Esophagus mucosa (tissue), 1 donor: ENCODE measurements around the gene RGPD6. TPM values are rescaled to one million over a fixed set of nuclear protein-coding genes. Genes with fewer than 3 reads are reported as not detected.
"Not testable (repeated sequence)": the region's sequence is repeated elsewhere in the genome, so short reads cannot be mapped to it uniquely, and the experiment has no call there.

Source experiments
- ATAC-seq: fragments of 200-7000 bp; cut with Tn5 transposase; one replicate; pipeline ENCODE4 v1.9.1; 2020
- total RNA-seq: library from RNA; stranded (reverse); gene quantifications from one replicate; pipeline ENCODE4 v1.2.4, GENCODE V29; 2023
- donor health status: DM: yes; HTN: yes; CAD: no.

Gene RGPD6
- total RNA-seq, 1 donor from 2014 or later = 1.9 TPM

DNA sequence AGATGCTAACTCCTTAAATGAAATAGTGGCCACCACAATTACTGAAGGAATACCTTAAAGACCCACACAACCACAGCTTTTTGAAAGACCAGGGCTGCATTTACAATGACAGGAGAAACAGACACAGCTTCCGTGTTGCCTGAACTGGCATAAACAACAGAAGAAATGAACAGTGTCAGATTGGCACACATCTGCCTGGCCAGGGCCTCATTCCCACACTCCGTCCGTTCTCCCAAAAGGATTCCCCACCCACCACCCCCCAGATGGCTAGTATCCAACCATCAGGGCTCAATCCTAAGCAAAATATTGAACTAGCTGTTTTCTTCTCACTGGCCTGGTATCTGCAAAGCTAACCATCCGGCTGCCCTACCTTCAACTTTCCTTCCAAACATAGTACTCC lies 96.9 kb downstream of the RGPD6 start:
- ATAC-seq = not testable (repeated sequence)

DNA sequence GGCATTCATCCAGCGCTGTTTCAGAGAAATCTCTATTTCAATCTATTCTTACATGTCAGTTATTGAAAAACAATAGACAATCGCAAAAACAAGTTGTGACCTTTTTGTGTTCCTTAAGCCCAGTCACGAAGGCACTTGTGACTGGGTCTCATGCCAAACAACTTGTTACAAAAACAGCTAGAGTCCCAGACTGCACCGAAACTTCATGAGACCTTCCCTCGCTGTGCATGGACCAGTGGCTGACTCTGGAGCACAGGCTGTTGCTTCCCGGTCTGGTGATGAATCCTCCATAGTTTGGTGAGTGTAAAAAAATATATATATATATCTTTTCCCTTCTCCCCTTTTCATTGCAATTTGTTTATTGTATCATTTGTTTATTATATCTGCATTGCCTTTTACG lies 99.7 kb downstream of the RGPD6 start:
- not testable (repeated sequence) for ATAC-seq

DNA sequence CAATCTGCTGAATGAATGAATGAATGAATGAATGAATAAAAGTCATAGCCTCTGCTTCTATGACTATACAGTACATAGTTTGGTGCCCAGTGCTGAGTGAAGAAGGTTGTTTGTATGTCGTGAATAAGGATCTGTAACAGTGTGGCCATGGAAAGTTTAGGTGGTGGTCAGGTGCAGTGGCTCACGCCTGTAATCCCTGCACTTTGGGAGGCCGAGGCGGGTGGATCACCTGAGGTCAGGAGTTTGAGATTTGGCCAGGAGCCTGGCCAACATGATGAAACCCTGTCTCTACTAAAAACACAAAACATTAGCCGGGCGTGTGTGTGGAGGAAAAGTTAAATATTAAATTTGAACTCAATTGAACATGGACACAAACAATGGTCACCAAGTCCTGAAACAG lies 100.1 kb downstream of the RGPD6 start:
- not testable (repeated sequence) for ATAC-seq

DNA sequence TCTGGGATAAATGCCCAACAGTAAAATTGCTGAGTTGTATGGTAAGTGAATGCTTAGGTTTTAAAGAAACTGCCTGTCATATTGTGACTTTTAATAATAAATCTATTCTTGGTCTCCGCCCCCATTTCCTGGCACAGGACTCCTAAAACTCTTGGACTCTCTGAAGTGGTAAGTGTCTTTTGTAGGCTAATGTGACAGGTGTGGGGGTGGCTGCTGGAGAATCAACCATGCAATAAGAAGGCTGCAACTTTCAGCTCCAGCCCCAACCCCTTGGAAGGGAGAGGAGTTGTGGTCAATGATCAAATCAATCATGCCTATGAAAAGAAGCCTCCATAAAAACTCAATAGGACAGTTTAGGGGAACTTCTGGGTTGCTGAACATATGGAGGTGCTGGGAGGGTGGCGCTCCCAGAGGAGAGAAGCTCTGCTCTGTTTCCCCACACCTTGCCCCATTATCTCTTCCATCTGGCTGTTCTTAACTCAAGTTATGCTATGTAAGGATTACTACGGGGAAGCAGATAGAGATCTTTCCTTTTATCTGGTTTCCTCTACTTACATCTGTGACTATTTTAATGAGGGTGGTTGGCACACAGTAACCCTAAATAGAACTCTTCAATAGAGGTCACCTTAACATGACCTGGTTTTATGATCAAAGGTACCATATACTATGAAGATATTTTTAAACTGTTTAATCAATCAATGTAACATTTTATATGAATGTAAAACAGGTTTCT lies 101.2 kb downstream of the RGPD6 start:
- ATAC-seq = not testable (repeated sequence)

DNA sequence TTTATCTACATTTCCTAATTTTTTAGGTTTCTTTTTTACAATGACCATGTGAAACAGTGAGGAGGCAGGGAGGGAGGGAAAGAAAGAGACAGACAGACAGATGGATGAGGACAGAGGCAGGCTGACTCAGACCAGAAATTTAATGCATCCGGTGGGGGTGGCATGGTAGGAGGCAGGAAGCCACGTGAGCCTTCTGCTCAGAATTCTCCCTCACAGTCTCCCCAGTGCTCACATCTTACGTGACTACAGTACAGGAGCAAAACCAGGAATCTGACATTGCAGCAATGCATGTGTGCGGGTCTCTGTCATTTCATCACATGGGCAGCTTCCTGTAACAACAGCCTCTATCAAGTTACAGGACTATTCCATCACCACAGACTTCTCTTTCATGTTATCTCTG lies 102.1 kb downstream of the RGPD6 start:
- peak; percentile 44 for ATAC-seq

DNA sequence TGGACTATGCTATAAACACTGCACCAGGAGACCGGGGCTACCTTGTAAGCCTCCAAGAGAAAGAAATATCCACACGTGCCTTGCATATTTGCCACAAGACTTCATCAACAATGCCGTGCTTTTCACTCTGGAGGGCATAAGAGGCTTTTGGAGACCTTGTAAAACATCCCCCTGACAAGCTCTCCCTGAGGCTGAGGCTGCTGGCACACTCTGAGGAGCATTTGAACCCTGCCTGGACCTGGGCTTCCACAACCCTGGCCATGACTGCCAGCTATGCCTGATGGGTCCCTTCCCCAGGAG lies 104.0 kb downstream of the RGPD6 start:
- ATAC-seq = not testable (repeated sequence)

DNA sequence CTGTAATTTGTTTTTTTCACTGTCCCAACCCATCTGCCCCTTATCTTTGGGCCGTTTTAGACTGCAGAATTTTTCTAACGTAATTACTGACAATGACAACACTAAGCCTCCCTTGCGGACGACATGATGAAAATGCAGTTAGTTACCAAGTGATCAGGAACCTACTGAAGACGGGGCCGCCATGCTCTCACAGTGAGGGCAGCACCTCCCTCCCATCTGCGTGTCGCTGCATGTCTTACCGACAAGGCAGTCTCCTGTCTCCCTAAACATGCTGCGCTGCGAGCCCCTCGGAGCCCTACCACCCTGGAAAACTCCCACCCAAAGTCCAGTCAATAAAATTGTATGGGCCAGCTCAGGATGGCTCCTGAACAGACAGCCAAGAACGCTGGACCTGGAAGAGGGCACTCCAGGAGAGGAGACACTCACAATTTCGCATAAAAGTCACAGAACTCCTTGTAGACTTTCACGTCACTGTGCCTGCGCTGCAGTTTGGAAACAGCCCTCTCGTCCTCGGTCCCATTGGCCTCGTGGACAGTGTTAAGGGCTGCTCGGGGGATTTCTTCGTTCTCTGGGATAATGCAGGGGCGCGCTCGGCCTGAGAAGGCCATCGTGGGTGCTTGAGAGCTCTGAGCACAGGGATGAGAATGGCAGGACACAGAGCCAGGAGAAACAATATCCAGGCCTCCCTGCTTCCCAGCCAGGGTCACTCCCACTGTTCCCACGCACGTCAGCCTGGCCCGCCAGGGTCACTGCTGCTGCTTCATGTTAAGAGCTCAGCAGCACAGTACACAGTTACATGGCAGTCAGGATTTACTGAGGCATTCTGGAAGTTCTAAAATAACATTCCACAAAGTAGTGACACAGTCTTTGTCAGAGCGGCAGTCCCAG lies 104.6 kb downstream of the RGPD6 start, which contains the start of gene LIMS4:
Gene LIMS4, minus strand, starts transcription at position 646 of the 888 bp plus-strand sequence. Its CDS starts 38 bp downstream, at position 608.
- peak; percentile 28 for ATAC-seq

DNA sequence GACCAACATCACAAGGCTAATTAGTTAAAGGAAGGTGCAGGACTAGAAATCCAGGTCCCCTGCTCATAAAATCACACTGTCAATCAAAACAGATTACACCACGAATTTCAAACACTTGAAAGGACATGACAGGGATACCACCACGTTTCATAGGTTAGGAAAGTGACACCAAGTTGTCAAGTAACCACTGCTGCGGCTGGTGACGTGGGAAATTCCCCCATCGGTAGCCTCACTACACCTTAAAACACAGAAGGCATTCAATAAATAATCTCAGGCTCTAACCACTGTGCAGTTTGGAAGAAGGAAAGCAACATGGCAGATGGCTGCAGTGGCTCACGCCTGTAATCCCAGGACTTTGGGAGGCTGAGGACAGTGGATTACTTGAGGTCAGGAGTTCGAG lies 108.1 kb downstream of the RGPD6 start:
- ATAC-seq = not testable (repeated sequence)

DNA sequence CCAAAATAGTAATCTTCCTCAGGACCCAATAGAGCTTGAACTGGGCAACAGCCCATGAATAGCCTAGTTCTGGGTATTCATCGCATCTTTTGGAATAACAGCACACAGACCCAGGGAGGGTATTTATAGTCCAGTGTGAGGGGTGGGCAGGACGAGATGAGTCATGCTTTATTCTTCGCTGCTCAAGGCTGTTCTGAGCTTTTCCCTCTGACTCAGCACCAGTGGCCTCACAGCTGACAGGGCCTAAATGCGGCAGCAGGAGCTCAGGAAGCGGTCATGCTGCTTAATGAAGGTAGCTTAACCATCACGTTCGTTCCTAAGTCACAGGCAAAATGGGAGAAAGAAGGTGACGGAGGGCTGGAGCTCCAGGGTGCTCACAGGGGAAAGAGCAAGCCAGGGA lies 111.7 kb downstream of the RGPD6 start:
- ATAC-seq = peak; percentile 26

Other genes starting within 250 kb of the RGPD6 start
- gene LIMS4, start 104.4 kb downstream of the RGPD6 start, total RNA-seq = 0.20 TPM
- 15.9 TPM for gene BUB1, start 100.8 kb upstream of the RGPD6 start, total RNA-seq
- not detected for gene ACOXL, start 155.4 kb upstream of the RGPD6 start, total RNA-seq